AG20443 (cell line): ENCODE measurements around the gene COL4A1.
A peak's percentile ranks its signal among the peaks of the same experiment; 100 is the strongest.

Source experiments
- DNase-seq: peaks from one replicate; pipeline ENCODE4 v3.0.0; 2012; ENCODE audit warnings: low spot score, mixed read lengths

COL4A1 gene

DNA sequence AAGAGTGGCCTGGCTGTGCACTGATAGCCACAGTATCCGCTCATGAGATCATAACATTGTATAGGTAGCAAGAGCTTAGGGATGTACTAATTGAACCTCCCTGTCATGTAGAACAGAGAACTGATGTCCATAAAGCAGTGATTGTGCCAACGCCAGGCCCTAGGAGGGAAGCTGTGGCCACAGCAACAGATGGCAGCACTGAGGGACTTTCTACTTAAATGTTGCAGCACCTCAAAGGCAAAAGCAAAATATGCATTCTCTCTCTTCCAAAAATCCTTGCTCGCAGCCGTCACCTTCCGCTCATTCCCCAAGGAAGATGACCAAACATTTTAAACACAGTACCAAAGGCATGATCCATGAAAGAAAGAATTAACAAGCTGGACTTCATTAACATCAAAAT is 32.3 kb downstream of the COL4A1 start:
- DNase-seq, result peak; percentile 37

DNA sequence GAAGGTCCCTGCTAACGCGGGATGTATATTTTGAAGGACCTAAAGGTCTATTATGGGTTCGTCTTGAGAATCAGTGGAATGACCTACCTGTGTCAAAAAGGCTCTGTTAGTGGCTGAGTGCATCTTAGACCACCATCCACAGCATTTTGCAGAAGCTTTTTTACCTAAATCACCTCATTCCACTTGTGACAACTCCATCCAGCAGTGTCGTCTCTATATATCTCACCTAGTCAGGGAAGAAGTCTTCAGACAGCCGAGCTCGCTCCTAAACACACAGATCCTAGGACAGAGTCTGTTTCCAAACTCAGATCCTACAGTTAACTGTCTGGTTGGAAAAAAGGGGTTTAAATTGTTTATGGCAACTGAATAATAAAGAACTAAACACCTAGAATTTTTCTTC is 33.7 kb downstream of the COL4A1 start:
- no peak for DNase-seq

DNA sequence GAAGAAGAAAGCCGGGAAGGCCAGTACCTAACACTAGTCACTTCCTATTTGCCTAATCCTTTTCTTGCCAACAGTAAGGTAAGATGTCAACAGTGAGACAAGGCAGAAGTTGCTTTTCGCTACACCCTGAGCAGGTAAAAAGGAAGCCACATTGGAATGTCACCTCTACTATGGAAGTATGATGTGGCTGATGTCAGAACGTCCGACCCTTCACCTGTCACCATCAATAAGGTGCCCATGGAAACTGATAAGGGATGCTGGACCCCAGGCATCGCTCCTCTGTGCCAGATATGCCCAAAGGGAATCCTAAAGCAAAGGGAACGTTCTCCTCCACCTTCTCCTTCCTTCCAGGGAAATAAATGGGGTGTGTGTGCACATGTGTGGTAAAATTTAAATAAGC is 34.3 kb downstream of the COL4A1 start:
- DNase-seq, result no peak

DNA sequence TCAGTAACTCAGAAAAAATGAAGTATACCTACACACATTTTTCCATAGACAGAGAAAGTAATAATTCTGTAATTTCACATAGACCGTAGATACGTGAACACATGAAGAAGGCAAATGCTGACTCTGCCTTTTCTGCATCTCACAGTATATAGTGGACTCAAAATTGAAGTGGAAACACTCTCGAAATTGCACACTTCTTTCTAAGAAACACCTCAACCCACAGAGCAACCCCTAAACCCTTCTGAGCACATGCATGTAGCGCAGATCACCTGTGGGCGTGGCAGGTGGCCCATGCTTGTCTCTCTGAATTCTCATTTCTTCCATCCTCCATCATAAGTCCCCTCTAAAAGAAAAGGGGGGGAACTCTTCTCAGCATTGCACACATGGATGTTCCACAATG is 34.7 kb downstream of the COL4A1 start:
- DNase-seq, result no peak

DNA sequence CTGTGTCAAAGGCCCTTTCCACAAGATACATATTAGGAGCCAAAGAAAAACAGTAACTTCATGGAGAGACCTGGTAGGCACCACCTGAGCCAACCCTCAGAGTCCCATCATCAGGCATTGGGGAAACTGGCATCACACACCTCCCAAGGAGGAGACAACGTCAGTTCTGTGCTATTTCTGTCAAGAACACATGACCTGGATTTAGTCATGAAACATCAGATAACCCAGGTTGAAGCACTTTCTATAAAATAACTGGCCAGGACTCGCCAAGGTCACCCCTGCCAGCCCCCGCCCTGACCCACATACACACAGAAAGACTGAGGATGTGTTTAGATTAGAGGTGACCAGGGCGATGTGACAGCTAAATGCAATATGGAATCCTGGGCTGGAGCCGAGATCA is 35.6 kb downstream of the COL4A1 start:
- DNase-seq, result no peak

DNA sequence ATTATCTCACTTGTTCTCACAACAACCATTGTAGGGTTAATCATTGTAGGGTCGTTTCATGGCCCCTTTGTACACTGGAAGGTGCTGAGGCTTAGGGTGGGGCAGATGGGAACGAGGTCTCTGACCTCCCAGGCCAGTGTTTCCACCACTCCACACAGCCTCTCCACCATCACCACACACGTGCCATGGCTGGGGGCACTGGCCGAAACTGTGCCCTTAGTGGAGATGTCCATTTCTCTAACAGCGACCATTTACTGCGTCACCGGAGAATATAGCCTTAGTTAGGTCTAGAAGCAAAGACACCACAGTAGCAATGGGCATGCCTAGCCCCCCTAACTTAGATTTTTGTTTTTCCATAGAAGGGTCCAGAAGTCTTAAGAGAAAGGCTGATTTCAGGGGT is 36.5 kb downstream of the COL4A1 start:
- DNase-seq, result no peak

DNA sequence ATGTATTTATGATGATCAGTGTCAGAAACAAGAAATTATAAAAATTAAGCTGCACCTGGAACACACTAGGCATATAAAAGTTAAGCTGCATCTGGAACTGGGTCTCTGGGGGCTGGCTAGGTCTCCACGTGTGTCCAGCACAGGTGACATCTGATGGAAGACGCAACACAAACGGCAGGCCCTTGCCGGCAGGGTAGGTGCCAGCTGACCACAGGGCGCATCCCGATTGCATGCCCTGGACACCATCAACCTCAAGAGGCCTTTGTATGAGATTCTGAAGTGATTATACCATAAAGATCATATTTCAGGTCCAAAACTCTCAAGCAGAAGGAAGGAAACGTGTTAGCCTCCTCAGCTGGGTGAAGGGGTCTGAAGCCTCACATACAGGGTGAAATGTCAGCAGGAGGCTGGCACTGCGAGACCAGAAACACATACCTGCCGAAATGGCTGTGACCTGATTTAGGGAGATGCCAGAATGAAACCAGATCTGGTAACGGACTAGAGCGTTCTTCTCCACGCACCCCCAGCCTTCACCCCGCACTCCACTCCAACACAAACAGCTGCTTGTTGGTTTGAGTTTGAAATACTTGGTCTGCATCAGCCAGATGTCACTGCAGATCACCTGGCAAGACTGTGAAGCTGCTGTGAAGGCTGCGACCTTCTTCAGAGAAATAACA is 37.3 kb downstream of the COL4A1 start:
- no peak for DNase-seq

DNA sequence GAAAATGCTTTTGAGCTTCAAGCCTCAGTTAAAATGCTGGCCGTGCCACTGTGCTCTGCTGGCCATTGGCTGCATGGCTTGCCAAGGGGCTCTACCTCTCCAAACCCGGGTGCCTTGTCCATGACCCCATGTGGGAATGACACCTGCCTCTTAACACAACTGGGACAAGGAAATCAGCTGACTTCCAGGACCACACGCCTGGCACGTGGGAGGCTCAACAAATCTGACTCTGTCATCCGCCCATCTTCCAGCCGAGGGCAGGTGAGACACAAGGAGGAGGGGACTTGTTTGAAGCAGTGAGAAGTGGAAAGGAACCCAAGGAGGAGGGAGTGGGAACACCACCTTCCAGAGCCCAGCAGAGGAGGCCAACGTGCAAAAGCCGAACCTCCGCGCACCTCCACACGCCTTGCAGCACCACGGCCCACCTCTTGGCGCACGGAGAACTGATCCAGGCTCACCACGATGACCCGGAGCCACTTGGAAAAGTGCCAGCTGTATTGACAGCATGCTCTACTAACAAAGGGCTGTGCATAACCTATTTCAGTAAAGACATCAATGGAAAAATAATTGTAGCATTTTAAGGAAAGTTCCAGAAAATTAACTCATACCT is 38.3 kb downstream of the COL4A1 start:
- no peak for DNase-seq

DNA sequence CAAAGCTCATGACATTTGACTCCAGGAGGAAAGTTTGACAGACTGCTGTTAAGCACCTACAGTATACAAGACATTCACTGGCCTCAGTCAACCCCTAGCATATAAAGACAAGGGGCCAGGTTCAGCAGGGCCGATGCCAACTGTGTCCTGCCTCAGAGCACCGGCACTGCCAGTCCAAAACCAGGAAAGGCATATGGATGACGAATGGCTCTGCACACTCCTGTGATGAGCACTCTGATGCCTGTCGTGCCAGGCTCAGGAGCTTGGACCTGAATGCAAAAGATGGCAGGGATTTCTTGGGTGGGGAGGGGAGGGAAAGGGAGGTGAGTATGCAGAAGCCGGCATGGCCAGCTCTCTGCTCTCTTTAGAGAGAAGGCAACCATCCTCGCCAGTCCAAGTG is 38.9 kb downstream of the COL4A1 start:
- DNase-seq, result no peak

DNA sequence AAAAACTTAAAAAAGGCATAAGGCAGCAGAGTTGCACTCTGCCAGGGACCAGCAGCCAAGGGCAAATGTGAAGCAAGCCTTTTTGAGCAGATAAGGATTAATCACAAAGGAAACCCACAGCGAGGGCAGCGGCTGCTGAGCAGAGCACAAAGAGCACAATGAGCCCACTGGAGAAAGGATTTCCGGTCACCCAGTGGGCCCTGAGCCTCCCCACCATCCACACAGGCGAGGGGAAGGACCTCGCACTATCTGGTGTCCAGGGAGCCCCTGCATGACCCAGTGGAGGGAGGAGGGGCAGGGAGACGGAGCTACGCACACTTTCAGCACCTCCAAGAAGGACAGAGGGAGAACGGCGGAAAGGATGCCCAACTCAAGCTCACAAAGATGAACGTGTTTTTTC is 40.0 kb downstream of the COL4A1 start:
- DNase-seq, result no peak

DNA sequence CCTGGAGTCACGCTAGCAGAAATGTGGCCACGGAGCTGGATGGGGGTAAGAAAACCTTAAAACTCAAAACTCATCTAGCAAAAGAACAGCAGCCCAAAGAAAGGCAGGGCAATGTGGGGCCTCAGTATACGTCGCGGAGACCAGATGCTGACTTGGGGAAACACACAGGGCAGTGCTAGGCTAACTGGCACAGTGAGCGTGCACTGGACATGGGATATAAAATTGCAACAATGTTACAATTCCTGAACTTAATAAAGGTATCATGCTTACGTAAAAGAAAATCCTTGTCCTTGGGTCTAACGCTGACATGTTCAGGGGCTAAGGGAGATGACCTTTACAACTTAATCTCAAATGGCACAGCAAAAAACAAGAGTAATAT is 40.5 kb downstream of the COL4A1 start:
- DNase-seq, result no peak

DNA sequence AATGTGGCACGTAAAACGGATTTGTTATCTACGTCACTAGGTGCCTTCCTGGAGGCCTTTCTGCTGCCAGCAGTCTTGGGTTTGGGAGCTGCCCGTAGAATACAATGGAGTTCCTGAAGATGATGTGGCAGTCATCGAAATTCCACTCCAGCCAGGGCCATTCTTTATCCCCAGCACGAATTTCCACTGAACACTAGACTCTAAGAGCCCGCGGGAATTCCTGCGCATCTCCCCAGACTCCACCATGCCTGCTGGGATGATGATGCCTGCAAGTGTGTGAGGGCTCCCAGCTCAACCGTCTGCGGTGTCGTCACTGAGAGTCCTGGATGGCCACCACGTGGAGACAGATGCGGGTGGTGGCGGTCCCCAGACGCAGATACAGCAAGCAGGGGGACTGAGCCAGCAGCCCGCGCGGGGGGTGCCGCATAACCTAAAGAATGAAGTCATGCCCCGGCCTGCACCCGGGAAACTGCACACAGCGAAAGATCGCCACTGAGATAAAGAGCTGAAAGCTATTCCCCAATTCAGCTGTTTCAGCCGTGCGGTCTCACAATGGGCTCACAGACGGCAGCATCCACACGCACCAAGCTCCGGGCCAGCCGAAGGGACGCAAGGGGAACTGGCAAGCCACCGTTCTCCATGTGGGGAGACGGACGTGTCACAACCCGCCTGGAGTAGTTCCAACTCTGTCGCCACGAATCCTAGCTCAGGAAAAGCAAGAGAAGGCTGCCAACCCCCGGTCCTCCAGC is 41.1 kb downstream of the COL4A1 start:
- DNase-seq, result peak; percentile 61

DNA sequence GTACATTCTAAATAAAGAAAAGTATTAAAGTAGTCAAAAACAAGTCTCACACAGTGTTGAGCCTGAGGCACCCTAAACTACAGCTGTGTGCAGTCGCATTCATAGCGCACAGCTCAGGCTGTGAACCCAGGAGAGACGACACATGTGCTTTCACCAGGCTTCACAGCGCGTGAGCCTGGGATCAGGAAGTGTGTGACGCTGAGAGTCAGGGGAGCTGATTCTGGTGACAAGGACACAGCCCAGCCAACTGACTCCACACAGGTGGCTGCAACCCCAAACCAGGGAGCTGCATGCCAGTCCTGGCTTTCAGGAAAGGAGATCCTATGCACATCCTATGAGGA is 41.6 kb downstream of the COL4A1 start:
- DNase-seq, result no peak

DNA sequence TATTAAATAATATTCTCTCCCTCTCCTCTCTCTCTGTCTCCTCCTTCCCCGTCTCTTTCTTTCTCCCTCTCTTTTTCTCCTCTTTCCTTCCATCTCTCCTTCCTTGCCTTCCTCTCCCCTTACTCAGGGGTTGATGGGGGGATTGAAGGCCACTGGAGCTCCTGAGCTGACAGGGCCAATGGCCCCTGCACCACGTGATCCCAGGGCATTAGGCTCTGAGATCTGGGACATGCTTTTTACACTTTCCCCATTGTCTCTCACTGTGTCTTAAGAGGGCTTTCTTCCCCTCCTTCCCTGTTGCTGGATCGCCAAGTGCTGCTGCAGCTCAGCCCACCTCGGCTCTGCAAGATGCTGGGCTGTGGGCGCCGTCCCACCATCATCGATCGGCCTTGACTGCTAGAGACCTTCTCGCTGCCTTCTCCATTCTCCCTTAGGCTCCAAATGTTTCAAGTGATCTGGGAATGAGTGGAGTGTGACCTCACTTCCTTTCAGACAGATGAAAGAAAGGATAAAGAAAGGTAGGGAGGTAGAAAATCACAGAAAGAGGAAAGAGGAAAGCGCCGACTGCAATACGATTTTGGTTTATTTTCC is 42.2 kb downstream of the COL4A1 start:
- no peak for DNase-seq

DNA sequence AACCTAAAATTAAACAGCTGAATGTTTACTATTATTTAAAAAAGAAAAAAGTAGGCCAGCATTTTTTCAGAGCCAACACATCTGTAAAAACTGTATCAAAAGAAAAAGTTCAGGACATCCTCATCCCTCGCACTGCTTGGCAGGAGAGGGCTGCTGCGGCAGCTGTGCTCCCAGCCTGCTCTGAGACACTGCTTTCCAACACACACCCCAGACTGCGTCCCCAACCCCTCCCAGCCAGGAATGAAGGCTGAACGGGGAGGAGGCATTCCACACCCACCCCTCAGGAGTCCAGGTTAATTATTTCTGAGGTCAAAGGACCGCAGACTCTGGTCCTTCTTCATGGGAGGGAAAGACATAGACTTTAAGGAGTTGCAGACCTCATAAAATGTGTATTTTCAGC is 43.1 kb downstream of the COL4A1 start:
- no peak for DNase-seq

DNA sequence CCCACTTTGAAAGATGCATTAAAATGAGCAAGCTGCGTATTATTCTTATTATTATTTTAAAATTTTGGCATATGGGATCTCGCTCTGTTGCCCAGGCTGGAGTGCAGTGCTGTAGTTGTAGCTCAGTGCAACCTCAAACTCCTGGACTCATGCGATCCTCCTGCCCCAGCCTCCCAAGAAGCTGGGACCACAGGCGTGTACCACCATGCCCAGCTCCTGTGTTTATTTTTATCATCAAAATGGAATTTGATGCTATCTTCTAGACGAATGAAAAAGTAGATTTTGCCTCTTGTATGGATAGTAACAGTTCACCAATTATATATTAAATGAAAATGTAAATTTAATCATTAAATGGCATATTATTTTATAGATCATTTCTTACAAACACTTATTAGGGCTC is 43.6 kb downstream of the COL4A1 start:
- no peak for DNase-seq

DNA sequence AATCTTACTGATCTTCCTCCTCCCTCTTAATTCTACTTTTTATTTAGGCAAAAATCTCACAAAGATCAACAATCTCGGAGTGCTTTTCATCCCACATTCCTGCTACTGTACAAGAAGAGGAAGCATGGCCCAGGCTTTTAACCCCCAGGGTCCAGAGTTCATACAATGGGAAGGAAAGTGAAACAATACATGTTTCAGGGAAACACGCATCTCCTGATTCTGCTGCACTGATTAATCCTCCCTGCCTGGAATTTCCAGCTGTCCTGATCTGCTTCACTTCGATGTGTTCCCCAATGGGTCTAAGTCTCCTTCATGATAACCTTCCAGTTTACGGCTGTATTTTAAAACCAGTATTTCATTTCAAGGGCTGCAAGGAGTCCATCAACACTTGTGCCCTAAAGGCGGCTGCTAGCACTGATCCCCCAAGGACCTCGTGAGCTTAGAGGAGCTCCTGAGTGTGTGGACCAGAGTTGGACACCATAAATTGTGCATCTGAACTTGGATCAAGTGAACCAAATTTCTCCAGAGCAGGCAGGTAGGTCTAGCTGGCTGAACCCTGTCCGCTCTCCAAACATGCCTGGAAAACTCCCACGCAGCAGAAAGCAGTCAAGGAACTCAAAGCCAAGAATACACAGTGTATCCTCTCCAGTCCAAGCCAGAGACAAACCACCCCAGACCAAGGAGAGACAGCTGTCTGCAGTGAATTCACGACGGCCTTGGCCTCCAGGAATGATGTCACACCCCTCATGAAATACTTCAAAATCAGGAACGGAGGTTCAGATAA is 44.3 kb downstream of the COL4A1 start:
- DNase-seq, result no peak

DNA sequence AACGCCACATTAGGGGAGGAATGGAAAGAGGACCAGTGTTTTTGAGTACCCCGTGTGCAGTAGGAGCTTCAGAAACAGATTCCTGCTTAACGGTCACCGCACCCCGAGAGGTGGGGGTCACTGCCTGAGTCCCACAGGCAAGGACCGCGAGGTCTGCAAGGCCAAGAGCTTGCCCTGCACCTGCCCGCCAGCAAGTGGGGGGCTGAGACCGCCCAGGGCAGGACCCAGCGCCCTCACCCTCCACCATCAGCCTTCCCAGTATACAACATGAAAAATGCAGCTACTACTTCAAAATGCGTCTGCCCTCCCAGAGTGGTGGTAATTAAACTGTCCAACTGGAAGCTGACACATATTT is 44.9 kb downstream of the COL4A1 start:
- no peak for DNase-seq

DNA sequence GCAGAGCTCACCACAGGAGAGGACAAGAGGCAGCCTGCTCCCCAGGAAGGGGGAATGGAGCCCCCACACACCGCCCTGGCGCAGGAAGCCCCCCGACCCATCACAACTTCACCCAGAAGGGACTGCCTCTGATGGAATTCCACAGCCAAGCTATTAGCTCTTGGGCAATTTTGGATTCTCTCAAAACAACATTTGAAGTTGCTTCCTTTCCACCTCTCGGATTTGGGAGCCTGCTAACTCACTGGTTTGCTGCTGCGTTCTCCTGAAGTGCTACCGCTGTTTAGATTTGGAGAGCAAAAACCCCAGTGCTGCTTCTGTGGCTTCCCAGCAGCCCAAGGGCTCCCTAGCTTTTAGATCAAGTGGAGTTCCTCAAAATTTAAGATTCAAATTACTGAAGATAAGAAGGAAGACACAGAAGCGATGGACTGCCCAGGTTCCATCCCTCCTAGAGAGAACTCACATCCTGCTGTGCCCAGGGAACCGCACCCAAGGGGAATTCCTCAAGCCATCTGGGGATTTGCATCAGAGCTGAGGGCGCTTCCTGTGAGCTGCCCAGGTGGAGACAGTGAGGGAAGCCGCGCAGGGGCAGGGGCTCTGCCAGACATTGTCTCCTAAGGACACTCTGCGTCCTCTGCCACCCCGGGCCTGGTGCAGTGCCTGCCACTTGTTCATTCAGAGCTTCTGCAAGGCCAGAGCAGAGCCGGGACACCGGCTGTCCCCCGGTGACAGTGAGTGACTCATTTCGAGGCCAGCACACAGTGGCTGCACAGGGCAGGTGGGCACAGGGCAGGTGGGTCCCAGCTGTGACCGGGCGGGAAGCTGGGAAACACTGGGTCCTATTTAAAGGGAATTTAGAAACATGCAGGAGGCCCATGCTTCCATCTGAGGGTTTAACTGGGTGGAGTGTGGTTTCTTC is 45.5 kb downstream of the COL4A1 start:
- DNase-seq, result no peak

DNA sequence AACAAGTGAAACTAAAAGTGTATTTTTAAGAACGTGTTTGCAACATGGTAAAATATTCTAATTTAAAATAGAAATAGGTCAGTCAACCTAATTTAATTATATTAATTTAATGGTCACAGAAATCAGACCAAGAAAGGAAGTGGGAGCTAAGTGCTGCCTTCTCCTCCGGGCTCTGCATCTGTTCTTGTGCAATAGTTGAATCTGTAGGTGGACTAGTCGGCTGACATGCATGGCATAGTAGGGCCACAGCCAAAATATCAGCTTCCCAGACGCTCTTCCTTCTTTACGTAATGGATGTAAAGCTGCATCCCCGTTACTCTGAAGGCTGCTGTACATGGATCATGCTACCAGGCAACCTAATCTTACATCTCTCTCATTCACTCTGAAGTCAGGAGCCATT is 47.3 kb downstream of the COL4A1 start:
- no peak for DNase-seq

DNA sequence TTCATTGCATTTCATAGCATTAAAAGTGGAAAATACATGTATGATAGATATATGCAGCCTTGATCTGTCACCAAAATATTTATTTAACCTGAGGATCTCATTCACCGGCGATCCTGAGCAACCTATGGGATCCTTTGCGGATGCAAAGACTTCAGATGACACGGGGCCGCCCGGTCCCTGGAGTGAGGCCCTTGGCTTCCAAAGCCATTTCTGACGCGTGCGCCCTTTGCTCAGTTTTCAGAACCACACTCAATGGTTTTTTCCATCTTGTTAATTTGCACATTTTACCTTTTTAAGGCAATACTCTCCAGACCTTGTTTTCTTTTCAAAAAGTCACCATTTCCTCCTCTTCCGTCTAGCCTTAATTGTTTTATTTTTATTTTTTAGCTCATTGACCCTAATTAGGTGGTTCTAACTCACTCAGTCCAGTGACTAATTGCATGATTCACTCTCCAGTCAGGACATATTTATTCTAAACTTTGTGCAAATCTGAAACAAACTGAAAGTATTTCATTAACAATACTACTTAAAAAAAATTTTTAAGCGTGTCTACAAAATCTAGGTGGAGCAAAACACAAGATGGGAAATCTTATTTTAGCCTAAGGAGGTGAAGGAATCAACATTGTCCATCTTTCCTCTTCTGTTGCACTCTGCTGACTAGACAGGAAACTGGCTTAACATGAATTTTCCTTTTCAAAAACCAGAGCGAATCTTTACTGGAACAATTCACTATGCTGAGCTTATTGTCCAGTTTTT is 47.9 kb downstream of the COL4A1 start:
- DNase-seq, result no peak
